ENCODE results near the gene CDK6.

GRCh38 chr7:92749327-92749755, 87.0 kb downstream of the CDK6 start:
- TF ChIP-seq CTCF (IDR thresholded peaks at IDR 0.05; ENCODE audit: low read depth, low read length, missing input control): no peak
- no peak for TF ChIP-seq REST (IDR thresholded peaks at IDR 0.05)
- no peak for TF ChIP-seq RXRA (IDR thresholded peaks at IDR 0.05)
- TF ChIP-seq TAF1 (conservative IDR thresholded peaks at IDR 0.05): no peak
- no peak for TF ChIP-seq RAD21 (IDR thresholded peaks at IDR 0.05)
- peak in 1 of 2 donors; percentile 34 for TF ChIP-seq JUND (IDR thresholded peaks at IDR 0.05)

All from liver (tissue), 3 donors.